HEK293 (cell line): Measurements from ENCODE around the gene PRICKLE3.
"Not testable (repeated sequence)": the region's sequence is repeated elsewhere in the genome, so short reads cannot be mapped to it uniquely, and the experiment has no call there.

Experiments used
- CTCF ChIA-PET: fragments of 350-600 bp; formaldehyde crosslinking; extraction: SDS; loops from one replicate; lab custom pipeline; 2021; ENCODE audit warnings: antibody characterized with exemption; lab: Yijun Ruan, JAX
- POLR2A ChIA-PET: fragments of 300-600 bp; formaldehyde crosslinking; extraction: SDS; loops from one replicate; lab custom pipeline; 2020; ENCODE audit warnings: antibody characterized with exemption, inconsistent platforms; lab: Yijun Ruan, JAX
- H3K27ac ChIP-seq: fragments of 200-500 bp; sonication (Bioruptor generic); 2 replicates; pipeline ENCODE4 v1.5.1; 2014; ENCODE audit warnings: low read depth, low read length, control low read depth, inconsistent platforms; ENCODE audit errors: extremely low read depth
- H3K36me3 ChIP-seq, 2 experiments: fragments of 200-500 bp in 1 of 2; sonication (Bioruptor generic) in 1 of 2; 1 replicate in 1 of 2; 2 replicates in 1 of 2; pipeline ENCODE4 v1.5.1; 2014 to 2017; ENCODE audit warnings: inconsistent platforms in 2 of 2, low read length in 2 of 2; ENCODE audit not compliant: control insufficient read depth in 2 of 2, insufficient read depth in 1 of 2
- H3K4me1 ChIP-seq: fragments of 200-500 bp; sonication (Bioruptor generic); 2 replicates; pipeline ENCODE4 v1.5.1; 2014; ENCODE audit warnings: mild to moderate bottlenecking, low read length, inconsistent platforms; ENCODE audit not compliant: control insufficient read depth, insufficient read depth
- H3K4me3 ChIP-seq: 2 replicates; pipeline ENCODE4 v1.5.1; 2011; ENCODE audit warnings: low read depth, mild to moderate bottlenecking, control low read depth, low read length, moderate library complexity
- H3K9me3 ChIP-seq: fragments of 200-500 bp; sonication (Bioruptor generic); 2 replicates; pipeline ENCODE4 v1.5.1; 2014; ENCODE audit warnings: low read depth, low read length, inconsistent platforms; ENCODE audit not compliant: control insufficient read depth, insufficient read depth
- IKZF3 ChIP-seq: fragments of 450-650 bp; IDR thresholded peaks from 2 replicates; pipeline ENCODE4 v1.5.0; 2018; ENCODE audit warnings: missing biosample characterization, mild to moderate bottlenecking, missing genetic modification characterization, moderate library complexity
- MYNN ChIP-seq: fragments of 450-650 bp; formaldehyde crosslinking; IDR thresholded peaks from 2 replicates; pipeline ENCODE4 v1.5.1; 2016; ENCODE audit warnings: missing biosample characterization, missing genetic modification characterization, borderline replicate concordance
- SALL2 ChIP-seq: fragments of 450-650 bp; formaldehyde crosslinking; IDR thresholded peaks from 2 replicates; pipeline ENCODE4 v1.5.0; 2017; ENCODE audit warnings: missing biosample characterization, mild to moderate bottlenecking, missing genetic modification characterization, borderline replicate concordance
- SCRT1 ChIP-seq: fragments of 450-650 bp; formaldehyde crosslinking; IDR thresholded peaks from 2 replicates; pipeline ENCODE4 v1.5.1; 2016; ENCODE audit warnings: missing biosample characterization, missing genetic modification characterization, borderline replicate concordance
- SP2 ChIP-seq: fragments of 450-650 bp; formaldehyde crosslinking; IDR thresholded peaks from 2 replicates; pipeline ENCODE4 v1.5.1; 2016; ENCODE audit warnings: missing biosample characterization, missing genetic modification characterization
- ZBTB21 ChIP-seq: fragments of 450-650 bp; formaldehyde crosslinking; IDR thresholded peaks from 2 replicates; pipeline ENCODE4 v1.5.1; 2017; ENCODE audit warnings: missing biosample characterization, missing genetic modification characterization
- ZBTB8A ChIP-seq: fragments of 450-650 bp; formaldehyde crosslinking; IDR thresholded peaks from 2 replicates; pipeline ENCODE4 v1.5.1; 2016; ENCODE audit warnings: missing biosample characterization, missing genetic modification characterization
- ZFHX2 ChIP-seq: fragments of 450-650 bp; formaldehyde crosslinking; conservative IDR thresholded peaks from 2 replicates; pipeline ENCODE4 v1.5.1; 2016; ENCODE audit warnings: missing biosample characterization, missing genetic modification characterization
- ZNF133 ChIP-seq: fragments of 450-650 bp; formaldehyde crosslinking; IDR thresholded peaks from 2 replicates; pipeline ENCODE4 v1.5.1; 2016; ENCODE audit warnings: missing biosample characterization, missing genetic modification characterization
- ZNF2 ChIP-seq: fragments of 450-650 bp; formaldehyde crosslinking; IDR thresholded peaks from 2 replicates; pipeline ENCODE4 v1.5.1; 2016; ENCODE audit warnings: missing biosample characterization, missing genetic modification characterization
- ZNF24 ChIP-seq: fragments of 450-650 bp; formaldehyde crosslinking; IDR thresholded peaks from 2 replicates; pipeline ENCODE4 v1.5.1; 2016; ENCODE audit warnings: missing biosample characterization, missing genetic modification characterization
- ZNF266 ChIP-seq: fragments of 450-650 bp; formaldehyde crosslinking; IDR thresholded peaks from 2 replicates; pipeline ENCODE4 v1.5.1; 2016; ENCODE audit warnings: missing biosample characterization, missing genetic modification characterization, low read depth
- ZNF354C ChIP-seq: fragments of 450-650 bp; formaldehyde crosslinking; IDR thresholded peaks from 2 replicates; pipeline ENCODE4 v1.5.1; 2016; ENCODE audit warnings: missing biosample characterization, missing genetic modification characterization, low read depth, borderline replicate concordance
- ZNF37A ChIP-seq: fragments of 450-650 bp; IDR thresholded peaks from 2 replicates; pipeline ENCODE4 v1.5.1; 2018; ENCODE audit warnings: missing biosample characterization, missing genetic modification characterization
- ZNF391 ChIP-seq: fragments of 450-650 bp; formaldehyde crosslinking; IDR thresholded peaks from 2 replicates; pipeline ENCODE4 v1.5.1; 2016; ENCODE audit warnings: low read depth, missing biosample characterization, missing genetic modification characterization, borderline replicate concordance
- ZNF433 ChIP-seq: fragments of 450-650 bp; formaldehyde crosslinking; IDR thresholded peaks from 2 replicates; pipeline ENCODE4 v1.5.1; 2016; ENCODE audit warnings: missing biosample characterization, missing genetic modification characterization, low read depth
- ZNF501 ChIP-seq: fragments of 450-650 bp; formaldehyde crosslinking; IDR thresholded peaks from 2 replicates; pipeline ENCODE4 v1.5.1; 2016; ENCODE audit warnings: missing biosample characterization, missing genetic modification characterization
- ZNF692 ChIP-seq: fragments of 450-650 bp; formaldehyde crosslinking; IDR thresholded peaks from 2 replicates; pipeline ENCODE4 v1.5.1; 2016; ENCODE audit warnings: missing biosample characterization, missing genetic modification characterization
- ZNF747 ChIP-seq: fragments of 450-650 bp; formaldehyde crosslinking; IDR thresholded peaks from 2 replicates; pipeline ENCODE4 v1.5.1; 2016; ENCODE audit warnings: missing biosample characterization, missing genetic modification characterization
- ZNF776 ChIP-seq: fragments of 450-650 bp; formaldehyde crosslinking; IDR thresholded peaks from 2 replicates; pipeline ENCODE4 v1.5.0; 2017; ENCODE audit warnings: missing biosample characterization, missing genetic modification characterization, borderline replicate concordance
- ZSCAN4 ChIP-seq: fragments of 450-650 bp; formaldehyde crosslinking; IDR thresholded peaks from 2 replicates; pipeline ENCODE4 v1.5.1; 2017; ENCODE audit warnings: missing biosample characterization, missing genetic modification characterization
- ZXDB ChIP-seq: fragments of 450-650 bp; formaldehyde crosslinking; IDR thresholded peaks from 2 replicates; pipeline ENCODE4 v1.5.1; 2016; ENCODE audit warnings: missing biosample characterization, missing genetic modification characterization

Gene PRICKLE3

GRCh38 chrX:49175435-49176274 lies 10.5 kb downstream of the PRICKLE3 start:
- H3K4me1 ChIP-seq = no peaks in the 10 kb centered on the region
- H3K36me3 ChIP-seq = peaks cover 11 to 41% of the 10 kb centered on the region in 2 experiments; a peak in 2 of 3 replicates
- H3K4me3 ChIP-seq = no peak overlapping the region
- CTCF ChIA-PET = interaction anchor here (0.5 kb wide), 1 partner anchor 341 kb away, joined by 3 read pairs; no protein-coding TSS in a partner anchor
- POLR2A ChIA-PET = interaction anchor here (0.6 to 2.8 kb wide), 2 partner anchors 15 to 522 kb away, joined by 7 to 11 read pairs; no protein-coding TSS in a partner anchor
- no peak overlapping the region for H3K27ac ChIP-seq
- H3K9me3 ChIP-seq = no peaks in the 10 kb centered on the region
- TF ChIP-seq ZNF266 (tag by site-specific recombination) = no peak
- TF ChIP-seq, all 188 proteins: peak for 0

GRCh38 chrX:49174723-49175122 lies 11.4 kb downstream of the PRICKLE3 start:
- H3K9me3 ChIP-seq = no peaks in the 10 kb centered on the region
- CTCF ChIA-PET = no interaction called here
- peaks cover 11 to 36% of the 10 kb centered on the region in 2 experiments; a peak in 2 of 3 replicates for H3K36me3 ChIP-seq
- no peak overlapping the region for H3K27ac ChIP-seq
- H3K4me3 ChIP-seq = no peak overlapping the region
- no peaks in the 10 kb centered on the region for H3K4me1 ChIP-seq
- TF ChIP-seq SP2 (tag by site-specific recombination) (peak; percentile 49), SCRT1 (tag by site-specific recombination) (no peak), ZNF776 (tag by site-specific recombination) (no peak)
- TF ChIP-seq, all 188 proteins: peak for 1
- POLR2A ChIA-PET = interaction anchor here (0.6 to 2.8 kb wide), 2 partner anchors 16 to 523 kb away, joined by 7 to 11 read pairs; no protein-coding TSS in a partner anchor

DNA sequence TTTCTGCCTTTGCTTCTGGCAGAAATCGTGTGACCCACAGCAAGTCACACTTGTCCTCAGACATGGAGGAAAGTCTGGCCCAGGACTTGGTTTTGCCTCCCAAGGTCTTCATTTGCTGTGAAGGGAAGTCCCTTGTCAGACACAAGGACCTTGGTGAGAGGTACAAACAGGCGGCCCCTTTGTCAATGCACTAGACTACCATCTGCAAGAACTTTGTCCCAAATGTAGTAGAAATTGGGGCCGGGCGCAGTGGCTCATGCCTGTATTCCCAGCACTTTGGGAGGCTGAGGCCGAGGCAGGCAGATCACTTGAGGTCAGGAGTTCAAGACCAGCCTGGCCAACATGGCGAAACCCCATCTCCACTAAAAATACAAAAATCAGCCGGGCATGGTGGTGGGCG lies 12.6 kb downstream of the PRICKLE3 start:
- H3K27ac ChIP-seq, H3K4me1 ChIP-seq, H3K9me3 ChIP-seq, H3K4me3 ChIP-seq: not testable (repeated sequence)
- peaks cover 11 to 24% of the 10 kb centered on the region in 2 experiments; a peak in 2 of 3 replicates for H3K36me3 ChIP-seq
- POLR2A ChIA-PET = interaction anchor here (1.7 kb wide), 1 partner anchor 17 kb away, joined by 11 read pairs; no protein-coding TSS in a partner anchor
- CTCF ChIA-PET = interaction anchor here (1.1 kb wide), 1 partner anchor 17 kb away, joined by 4 read pairs; no protein-coding TSS in a partner anchor

- Histone ChIP-seq H3K4me1 (peaks cover under 1% of the 10 kb centered on the region; the same call in 1 of the 2 replicates), H3K27ac (peak overlapping the region; percentile 94), H3K9me3 (no peaks in the 10 kb centered on the region), H3K4me3 (peak overlapping the region; percentile 52), H3K36me3 (peaks cover 11 to 12% of the 10 kb centered on the region in 2 experiments; a peak in 2 of 3 replicates)
- CTCF ChIA-PET = interaction anchor here (0.6 to 0.7 kb wide), 2 partner anchors 14 to 628 kb away, joined by 3 read pairs; no protein-coding TSS in a partner anchor
- POLR2A ChIA-PET = interaction anchor here (0.6 to 2.5 kb wide), 6 partner anchors 9 to 574 kb away, joined by 3 to 18 read pairs (median 6); no protein-coding TSS in a partner anchor
- TF ChIP-seq ZNF2 (tag by site-specific recombination) = 0 out of 2 replicates have a peak, but pooled peaks have one; percentile 5
- TF ChIP-seq ZNF391 (tag by site-specific recombination) = no peak
- TF ChIP-seq ZNF24 = no peak
- TF ChIP-seq ZFHX2 = 0 out of 2 replicates have a peak, but pooled peaks have one; percentile 15
- TF ChIP-seq ZNF692 (tag by site-specific recombination) = peak; percentile 77
- 0 out of 2 replicates have a peak, but pooled peaks have one; percentile 20 for TF ChIP-seq IKZF3 (tag by site-specific recombination)
- TF ChIP-seq ZNF37A (tag by site-specific recombination) = no peak
- TF ChIP-seq ZNF501 = no peak; the same call in none of the 2 replicates
- no peak for TF ChIP-seq ZNF433 (tag by site-specific recombination)
- no peak for TF ChIP-seq ZNF354C
- TF ChIP-seq ZBTB21 (tag by site-specific recombination) = no peak
- TF ChIP-seq MYNN (tag by site-specific recombination) = no peak
- no peak for TF ChIP-seq ZNF133 (tag by site-specific recombination)
- TF ChIP-seq SALL2 (tag by site-specific recombination) = no peak
- TF ChIP-seq ZSCAN4 (tag by site-specific recombination) = no peak
- peak; percentile 66 for TF ChIP-seq ZXDB (tag by site-specific recombination)
- TF ChIP-seq ZNF747 = no peak
- peak; percentile 93 for TF ChIP-seq ZBTB8A (tag by site-specific recombination)
Observed at GRCh38 chrX:49172280-49172780, 13.8 kb downstream of the PRICKLE3 start.
